ENCODE measurements around the gene ARHGAP15. TPM values are rescaled to one million over a fixed set of nuclear protein-coding genes. Genes with fewer than 3 reads are reported as not detected.

ARHGAP15 gene
- total and polyA plus RNA-seq, 9 donors = 1.5 to 10.0 (median 2.6) TPM

DNA sequence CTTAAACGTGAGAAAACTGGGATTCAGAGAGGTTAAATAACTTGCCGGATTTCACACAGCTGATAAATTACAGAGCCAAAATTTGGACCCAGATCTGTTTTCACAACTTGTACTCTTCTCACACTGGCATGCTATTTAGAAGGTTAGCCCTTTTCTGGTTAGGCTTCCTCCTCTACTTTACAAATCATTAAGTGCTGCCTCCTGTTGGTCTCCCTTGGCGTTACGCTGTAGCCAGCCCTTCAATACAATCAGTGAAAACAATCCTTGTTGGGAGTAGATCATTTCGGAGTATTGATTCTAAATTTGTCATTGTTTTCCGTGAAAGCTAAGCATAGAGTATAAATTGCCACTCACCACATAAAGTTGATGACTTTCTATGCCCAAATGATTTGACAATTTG is 153.5 kb downstream of the ARHGAP15 start:
- Histone ChIP-seq H3K27me3 (no peaks in the 10 kb centered on the region), H3K27ac (no peak overlapping the region), H3K36me3 (no peaks in the 10 kb centered on the region), H3K4me1 (ENCODE audit: insufficient read depth) (no peaks in the 10 kb centered on the region), H3K9me3 (no peaks in the 10 kb centered on the region), H3K4me3 (no peak overlapping the region)
- WGBS, 3 donors = 87 to 89% (median 87%) methylated on average over 6 of the region's 6 CpGs
- DNase-seq = no peak
- TF ChIP-seq CTCF (IDR thresholded peaks at IDR 0.05) = no peak
- TF ChIP-seq EP300 (IDR thresholded peaks at IDR 0.05) = no peak
- no peak for TF ChIP-seq POLR2A (IDR thresholded peaks at IDR 0.05)
- intact Hi-C loops (cut with DNase I) = no loop called here

- intact Hi-C loops (cut with DNase I) = no loop called here
- no peaks in the 10 kb centered on the region for H3K36me3 ChIP-seq
- 56 to 59% (median 58%) methylated on average over 7 of the region's 7 CpGs for WGBS, 3 donors
- no peak overlapping the region for H3K27ac ChIP-seq
- no peaks in the 10 kb centered on the region for H3K4me1 ChIP-seq (ENCODE audit: insufficient read depth)
- no peaks in the 10 kb centered on the region for H3K9me3 ChIP-seq
- no peak for TF ChIP-seq EP300 (IDR thresholded peaks at IDR 0.05)
- TF ChIP-seq CTCF (IDR thresholded peaks at IDR 0.05) = no peak
- no peak for TF ChIP-seq POLR2A (IDR thresholded peaks at IDR 0.05)
- H3K4me3 ChIP-seq = no peak overlapping the region
- DNase-seq = no peak
- H3K27me3 ChIP-seq = no peaks in the 10 kb centered on the region
These were observed 155.0 kb downstream of the ARHGAP15 start for GRCh38 chr2:143284087-143284675.

- Histone ChIP-seq H3K27me3 (no peaks in the 10 kb centered on the region), H3K4me3 (no peak overlapping the region), H3K27ac (no peak overlapping the region), H3K9me3 (no peaks in the 10 kb centered on the region), H3K36me3 (no peaks in the 10 kb centered on the region), H3K4me1 (ENCODE audit: insufficient read depth) (no peaks in the 10 kb centered on the region)
- intact Hi-C loops (cut with DNase I) = no loop called here
- DNase-seq = no peak
- no peak for TF ChIP-seq POLR2A (IDR thresholded peaks at IDR 0.05)
- no peak for TF ChIP-seq EP300 (IDR thresholded peaks at IDR 0.05)
- no peak for TF ChIP-seq CTCF (IDR thresholded peaks at IDR 0.05)
These were observed 159.8 kb downstream of the ARHGAP15 start for GRCh38 chr2:143289025-143289424.

GRCh38 chr2:143290221-143290620 is 161.0 kb downstream of the ARHGAP15 start:
- Histone ChIP-seq H3K36me3 (no peaks in the 10 kb centered on the region), H3K27me3 (no peaks in the 10 kb centered on the region), H3K4me1 (ENCODE audit: insufficient read depth) (no peaks in the 10 kb centered on the region), H3K27ac (no peak overlapping the region), H3K4me3 (no peak overlapping the region), H3K9me3 (no peaks in the 10 kb centered on the region)
- no peak for DNase-seq
- TF ChIP-seq POLR2A (IDR thresholded peaks at IDR 0.05) = no peak
- TF ChIP-seq CTCF (IDR thresholded peaks at IDR 0.05) = no peak
- TF ChIP-seq EP300 (IDR thresholded peaks at IDR 0.05) = no peak
- intact Hi-C loops (cut with DNase I) = loop anchor here in 1 of 4 donors (5.0 kb wide), 1 partner anchor 602 kb away; no protein-coding TSS in a partner anchor
- WGBS, 3 donors = 55 to 59% (median 59%) methylated on average over 5 of the region's 5 CpGs
